ENCODE results near the gene SLC7A14.

The SLC7A14 gene

GRCh38 chr3:170417090-170417489 lies 168.8 kb downstream of the SLC7A14 start:
- TF ChIP-seq, protein P1, sequence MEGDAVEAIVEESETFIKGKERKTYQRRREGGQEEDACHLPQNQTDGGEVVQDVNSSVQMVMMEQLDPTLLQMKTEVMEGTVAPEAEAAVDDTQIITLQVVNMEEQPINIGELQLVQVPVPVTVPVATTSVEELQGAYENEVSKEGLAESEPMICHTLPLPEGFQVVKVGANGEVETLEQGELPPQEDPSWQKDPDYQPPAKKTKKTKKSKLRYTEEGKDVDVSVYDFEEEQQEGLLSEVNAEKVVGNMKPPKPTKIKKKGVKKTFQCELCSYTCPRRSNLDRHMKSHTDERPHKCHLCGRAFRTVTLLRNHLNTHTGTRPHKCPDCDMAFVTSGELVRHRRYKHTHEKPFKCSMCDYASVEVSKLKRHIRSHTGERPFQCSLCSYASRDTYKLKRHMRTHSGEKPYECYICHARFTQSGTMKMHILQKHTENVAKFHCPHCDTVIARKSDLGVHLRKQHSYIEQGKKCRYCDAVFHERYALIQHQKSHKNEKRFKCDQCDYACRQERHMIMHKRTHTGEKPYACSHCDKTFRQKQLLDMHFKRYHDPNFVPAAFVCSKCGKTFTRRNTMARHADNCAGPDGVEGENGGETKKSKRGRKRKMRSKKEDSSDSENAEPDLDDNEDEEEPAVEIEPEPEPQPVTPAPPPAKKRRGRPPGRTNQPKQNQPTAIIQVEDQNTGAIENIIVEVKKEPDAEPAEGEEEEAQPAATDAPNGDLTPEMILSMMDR (IDR thresholded peaks at IDR 0.05; ENCODE audit: low read depth, low read length), result no peak
- DNase-seq (ENCODE audit: extremely low read depth, low read depth), result no peak

GRCh38 chr3:170414202-170414663 lies 171.6 kb downstream of the SLC7A14 start:
- TF ChIP-seq, protein P1 (IDR thresholded peaks at IDR 0.05; ENCODE audit: low read depth, low read length), result peak; percentile 97
- peak; percentile 95 for DNase-seq (ENCODE audit: extremely low read depth, low read depth)

DNA sequence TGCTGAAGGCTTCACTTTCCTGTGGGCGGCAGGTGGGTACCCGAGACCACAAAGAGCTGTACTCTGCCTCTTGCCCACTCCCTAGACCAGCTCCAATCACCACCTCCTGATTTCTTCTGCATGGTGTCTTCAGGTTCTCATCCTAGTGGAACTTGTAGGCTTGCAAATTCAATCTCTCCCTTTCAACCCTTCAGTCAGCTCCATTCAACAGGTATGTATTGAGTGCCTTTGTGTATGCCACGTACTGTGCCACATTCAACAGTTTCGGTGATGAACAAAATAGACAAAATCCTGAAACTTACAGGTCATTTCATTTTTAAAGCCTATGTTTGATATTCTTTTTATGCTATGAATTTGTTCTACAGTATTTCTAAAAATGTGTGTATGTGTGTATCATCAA lies 172.6 kb downstream of the SLC7A14 start:
- TF ChIP-seq, protein P1 (IDR thresholded peaks at IDR 0.05; ENCODE audit: low read depth, low read length), result no peak
- no peak for DNase-seq (ENCODE audit: extremely low read depth, low read depth)

DNA sequence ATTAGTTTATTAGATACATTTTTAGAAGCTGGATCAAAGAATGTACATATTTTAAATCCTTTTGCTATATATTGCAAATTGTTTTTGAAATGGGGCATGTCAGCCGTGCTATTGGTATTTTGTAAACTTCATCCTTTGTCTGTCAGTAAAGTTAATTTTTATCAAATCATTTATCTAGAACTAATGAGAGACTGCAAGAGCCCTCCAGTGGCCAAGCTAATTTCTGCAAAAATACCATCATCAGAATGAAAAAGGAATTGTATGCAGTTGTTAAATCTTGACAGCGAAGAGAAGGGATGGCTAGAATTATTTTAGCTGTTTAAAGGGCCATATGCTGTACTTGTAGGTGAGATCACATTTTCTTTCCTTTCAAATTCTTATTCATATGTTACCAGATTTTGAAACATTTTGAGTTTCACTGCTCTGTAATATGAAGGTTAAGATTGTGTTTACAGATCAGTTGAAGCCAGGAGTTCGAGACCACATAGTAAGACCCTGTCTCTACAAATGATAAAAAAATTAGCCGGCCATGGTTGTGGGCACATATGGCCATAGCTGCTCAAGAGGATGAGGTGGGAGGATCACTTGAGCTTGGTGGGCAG lies 175.3 kb downstream of the SLC7A14 start:
- no peak for DNase-seq (ENCODE audit: extremely low read depth, low read depth)

More for the DNA sequence above, 175.3 kb downstream of the SLC7A14 start:
- TF ChIP-seq, protein P1 (IDR thresholded peaks at IDR 0.05; ENCODE audit: low read depth, low read length), result peak; percentile 71

Data from AG09319 (cell line).